Neural crest cell (in vitro differentiated cells): Measurements from ENCODE around the gene RECQL5. TPM values are rescaled to one million over a fixed set of nuclear protein-coding genes. Genes with fewer than 3 reads are reported as not detected.

ENCODE experiments used
- DNase-seq: peaks from one replicate; pipeline ENCODE4 v3.0.0; 2021; ENCODE audit warnings: low read depth, mixed read lengths, low spot score
- H3K27ac Mint-ChIP-seq: one replicate; pipeline ENCODE4 v1.8.0; 2021; ENCODE audit warnings: mild to moderate bottlenecking, mixed read lengths; ENCODE audit not compliant: unreplicated experiment
- H3K27me3 Mint-ChIP-seq: 2 replicates; pipeline ENCODE4 v1.8.0; 2021; ENCODE audit warnings: low read depth, mild to moderate bottlenecking, mixed read lengths
- H3K36me3 Mint-ChIP-seq: 2 replicates; pipeline ENCODE4 v1.8.0; 2021; ENCODE audit warnings: low read depth, mild to moderate bottlenecking, mixed read lengths
- H3K4me1 Mint-ChIP-seq: 2 replicates; pipeline ENCODE4 v1.8.0; 2021; ENCODE audit warnings: mixed read lengths
- H3K4me3 Mint-ChIP-seq: one replicate; pipeline ENCODE4 v1.8.0; 2021; ENCODE audit warnings: mild to moderate bottlenecking, mixed read lengths
- H3K9me3 Mint-ChIP-seq: 2 replicates; pipeline ENCODE4 v1.8.0; 2021; ENCODE audit warnings: mixed read lengths
- CTCF ChIP-seq: fragments of 200-600 bp; sonication (generic); conservative IDR thresholded peaks from 2 replicates; pipeline ENCODE4 v1.5.0; 2021; ENCODE audit warnings: antibody characterized with exemption, mild to moderate bottlenecking
- total RNA-seq: library from RNA; stranded (reverse); gene quantifications from 2 replicates; pipeline ENCODE4 v1.2.1, GENCODE V29; 2021

The RECQL5 gene
- total RNA-seq, 1 donor from 2014 or later, result 47.3 TPM

- Mint-ChIP-seq H3K36me3 (no peaks in the 10 kb centered on the region), H3K4me3 (no peak overlapping the region), H3K9me3 (no peaks in the 10 kb centered on the region), H3K4me1 (peaks cover 14% of the 10 kb centered on the region), H3K27ac (peak overlapping the region; percentile 73), H3K27me3 (no peaks in the 10 kb centered on the region)
- peak; percentile 76 for TF ChIP-seq CTCF
- DNase-seq, result peak; percentile 50
Measured at GRCh38 chr17:75652934-75653549, 13.9 kb downstream of the RECQL5 start.

GRCh38 chr17:75652341-75652740, 14.6 kb downstream of the RECQL5 start:
- no peaks in the 10 kb centered on the region for H3K27me3 Mint-ChIP-seq
- H3K36me3 Mint-ChIP-seq, result no peaks in the 10 kb centered on the region
- no peak for TF ChIP-seq CTCF
- DNase-seq, result no peak
- no peaks in the 10 kb centered on the region for H3K9me3 Mint-ChIP-seq
- H3K4me1 Mint-ChIP-seq, result peaks cover 14% of the 10 kb centered on the region
- no peak overlapping the region for H3K27ac Mint-ChIP-seq
- H3K4me3 Mint-ChIP-seq, result no peak overlapping the region

- DNase-seq, result no peak
- Mint-ChIP-seq H3K27me3 (no peaks in the 10 kb centered on the region), H3K4me1 (peaks cover 14% of the 10 kb centered on the region), H3K4me3 (no peak overlapping the region), H3K27ac (no peak overlapping the region), H3K9me3 (no peaks in the 10 kb centered on the region), H3K36me3 (no peaks in the 10 kb centered on the region)
- no peak for TF ChIP-seq CTCF
Measured at GRCh38 chr17:75650874-75651273, 16.1 kb downstream of the RECQL5 start.

GRCh38 chr17:75649687-75650086, 17.3 kb downstream of the RECQL5 start:
- H3K9me3 Mint-ChIP-seq, result no peaks in the 10 kb centered on the region
- no peak overlapping the region for H3K4me3 Mint-ChIP-seq
- DNase-seq, result no peak
- H3K36me3 Mint-ChIP-seq, result no peaks in the 10 kb centered on the region
- H3K27me3 Mint-ChIP-seq, result no peaks in the 10 kb centered on the region
- no peak for TF ChIP-seq CTCF
- H3K4me1 Mint-ChIP-seq, result peaks cover 14% of the 10 kb centered on the region
- no peak overlapping the region for H3K27ac Mint-ChIP-seq

GRCh38 chr17:75647921-75648320, 19.0 kb downstream of the RECQL5 start:
- Mint-ChIP-seq H3K36me3 (no peaks in the 10 kb centered on the region), H3K27me3 (no peaks in the 10 kb centered on the region), H3K4me3 (no peak overlapping the region), H3K4me1 (peaks cover 14% of the 10 kb centered on the region), H3K27ac (peak overlapping the region; percentile 12), H3K9me3 (no peaks in the 10 kb centered on the region)
- DNase-seq, result no peak
- no peak for TF ChIP-seq CTCF

GRCh38 chr17:75647061-75647460, 19.9 kb downstream of the RECQL5 start:
- H3K4me1 Mint-ChIP-seq, result peaks cover 14% of the 10 kb centered on the region
- H3K27me3 Mint-ChIP-seq, result no peaks in the 10 kb centered on the region
- H3K9me3 Mint-ChIP-seq, result no peaks in the 10 kb centered on the region
- DNase-seq, result no peak
- H3K36me3 Mint-ChIP-seq, result no peaks in the 10 kb centered on the region
- no peak overlapping the region for H3K27ac Mint-ChIP-seq
- H3K4me3 Mint-ChIP-seq, result no peak overlapping the region
- TF ChIP-seq CTCF, result no peak
